A673 (cell line): ENCODE results near the gene GET3. TPM values are rescaled to one million over a fixed set of nuclear protein-coding genes. Genes with fewer than 3 reads are reported as not detected.

Source experiments
- BruUV-seq: library from RNA; stranded (reverse); fragments of 400-500 nt; replicated peaks from 2 replicates; lab custom pipeline; 2021; lab: Mats Ljungman, UMichigan
- CTCF ChIA-PET: fragments of 300-600 bp; sonication (Branson Sonifier 250); formaldehyde crosslinking; loops from one replicate; lab custom pipeline; 2022; ENCODE audit warnings: antibody characterized with exemption; lab: Charles Lee
- POLR2A ChIA-PET: fragments of 300-600 bp; sonication (Branson Sonifier 250); formaldehyde crosslinking; loops from one replicate; lab custom pipeline; 2022; ENCODE audit warnings: antibody characterized with exemption; ENCODE audit not compliant: low non-redundant PET; lab: Charles Lee
- DNase-seq: peaks from one replicate; pipeline ENCODE4 v3.0.0-alpha.2; 2015; ENCODE audit warnings: low spot score
- H3K27ac ChIP-seq: fragments of 200-600 bp; sonication (generic); 2 replicates; pipeline ENCODE4 v1.5.1; 2016; ENCODE audit warnings: mixed run types, low read depth, mild to moderate bottlenecking, mixed read lengths, antibody characterized with exemption, low read length; ENCODE audit not compliant: poor library complexity, severe bottlenecking
- H3K27me3 ChIP-seq: fragments of 200-600 bp; sonication (generic); replicated peaks from 2 replicates; pipeline ENCODE4 v1.6.1; 2017; ENCODE audit warnings: mixed run types, low read depth, mild to moderate bottlenecking, mixed read lengths, antibody characterized with exemption, low read length; ENCODE audit not compliant: insufficient read depth, poor library complexity
- H3K36me3 ChIP-seq: fragments of 200-600 bp; sonication (generic); 2 replicates; pipeline ENCODE4 v1.6.1; 2016; ENCODE audit warnings: mixed run types, mild to moderate bottlenecking, mixed read lengths, antibody characterized with exemption, low read length; ENCODE audit not compliant: insufficient read depth, poor library complexity, severe bottlenecking
- H3K4me1 ChIP-seq: fragments of 200-600 bp; sonication (generic); 2 replicates; pipeline ENCODE4 v1.6.1; 2017; ENCODE audit warnings: mixed run types, mild to moderate bottlenecking, mixed read lengths, antibody characterized with exemption, low read length; ENCODE audit not compliant: insufficient read depth, poor library complexity, severe bottlenecking
- H3K4me3 ChIP-seq: fragments of 200-600 bp; sonication (generic); 2 replicates; pipeline ENCODE4 v1.5.1; 2016; ENCODE audit warnings: low read depth, mixed run types, mild to moderate bottlenecking, mixed read lengths, low read length; ENCODE audit not compliant: poor library complexity, severe bottlenecking
- H3K9me3 ChIP-seq: fragments of 200-600 bp; sonication (generic); 2 replicates; pipeline ENCODE4 v1.6.1; 2016; ENCODE audit warnings: mixed run types, low read depth, mild to moderate bottlenecking, mixed read lengths, antibody characterized with exemption, low read length; ENCODE audit not compliant: poor library complexity, severe bottlenecking
- CTCF ChIP-seq: fragments of 300-800, 200-600 bp; sonication (generic); conservative IDR thresholded peaks from 2 replicates; pipeline ENCODE4 v1.5.1; 2017; ENCODE audit warnings: low read depth, mild to moderate bottlenecking, antibody characterized with exemption, low read length, moderate library complexity, mixed read lengths
- EZH2 ChIP-seq: fragments of 200-600 bp; sonication (generic); IDR thresholded peaks from 2 replicates; pipeline ENCODE4 v1.6.1; 2017; ENCODE audit warnings: borderline replicate concordance, low read depth, mild to moderate bottlenecking, mixed read lengths, antibody characterized with exemption, low read length; ENCODE audit not compliant: poor library complexity, severe bottlenecking
- intact Hi-C: fragments of 100-400 bp; cut with micrococcal nuclease; formaldehyde crosslinking; loops from one replicate; pipeline ENCODE4 v1.10.0; 2022; ENCODE audit not compliant: unreplicated experiment
- total RNA-seq: library from RNA; stranded (reverse); gene quantifications from 2 replicates; pipeline ENCODE4 v1.2.3, GENCODE V29; 2021

Gene GET3
- total RNA-seq, 1 experiment from 2014 or later: 91.7 TPM

GRCh38 chr19:12701596-12702282, 35.6 kb upstream of the GET3 start:
- DNase-seq: no peak
- POLR2A ChIA-PET: interaction anchor here (0.5 kb wide), 1 partner anchor 242 kb away, joined by 14 read pairs; no protein-coding TSS in a partner anchor
- no peak for TF ChIP-seq EZH2
- TF ChIP-seq CTCF: no peak
- no peak overlapping the region for H3K4me3 ChIP-seq
- H3K4me1 ChIP-seq: peaks cover 5% of the 10 kb centered on the region
- H3K36me3 ChIP-seq: peaks cover 74% of the 10 kb centered on the region
- no TSS peak for BruUV-seq
- no peak overlapping the region for H3K27ac ChIP-seq
- CTCF ChIA-PET: no interaction called here
- intact Hi-C loops: no loop called here
- H3K27me3 ChIP-seq: no peaks in the 10 kb centered on the region
- H3K9me3 ChIP-seq: no peaks in the 10 kb centered on the region

GRCh38 chr19:12703046-12703445, 34.3 kb upstream of the GET3 start:
- no peak overlapping the region for H3K27ac ChIP-seq
- TF ChIP-seq EZH2 (no peak), CTCF (no peak)
- ChIA-PET CTCF (no interaction called here), POLR2A (interaction anchor here (0.5 kb wide), 1 partner anchor 16 kb away, joined by 13 read pairs; no protein-coding TSS in a partner anchor)
- no peaks in the 10 kb centered on the region for H3K4me1 ChIP-seq
- no peak overlapping the region for H3K4me3 ChIP-seq
- peaks cover 86% of the 10 kb centered on the region for H3K36me3 ChIP-seq
- peak; percentile 89 for DNase-seq
- intact Hi-C loops: no loop called here
- H3K9me3 ChIP-seq: no peaks in the 10 kb centered on the region
- BruUV-seq: no TSS peak
- no peaks in the 10 kb centered on the region for H3K27me3 ChIP-seq

- CTCF ChIA-PET: no interaction called here
- POLR2A ChIA-PET: interaction anchor here (0.6 kb wide), 1 partner anchor 17 kb away, joined by 3 read pairs; no protein-coding TSS in a partner anchor
- Histone ChIP-seq H3K4me1 (no peaks in the 10 kb centered on the region), H3K27ac (no peak overlapping the region), H3K4me3 (no peak overlapping the region), H3K9me3 (no peaks in the 10 kb centered on the region), H3K27me3 (no peaks in the 10 kb centered on the region), H3K36me3 (peaks cover 94% of the 10 kb centered on the region)
- no peak for DNase-seq
- no peak for TF ChIP-seq EZH2
- no peak for TF ChIP-seq CTCF
- intact Hi-C loops: no loop called here
- BruUV-seq: no TSS peak
These were observed 32.1 kb upstream of the GET3 start for GRCh38 chr19:12705169-12705568.
